GM23248 (cell line): ENCODE results near the gene ARSI.

ENCODE experiments used
- EZH2 ChIP-seq: fragments of 200-600 bp; sonication (generic); IDR thresholded peaks from 2 replicates; pipeline ENCODE4 v1.6.1; 2018; ENCODE audit warnings: antibody characterized with exemption, mild to moderate bottlenecking; ENCODE audit not compliant: insufficient read depth, poor library complexity, severe bottlenecking
- EZH2phosphoT487 ChIP-seq: fragments of 200-600 bp; sonication (generic); IDR thresholded peaks from 2 replicates; pipeline ENCODE4 v1.6.1; 2018; ENCODE audit warnings: antibody characterized with exemption, moderate library complexity, mild to moderate bottlenecking, low read depth; ENCODE audit not compliant: insufficient read depth

DNA sequence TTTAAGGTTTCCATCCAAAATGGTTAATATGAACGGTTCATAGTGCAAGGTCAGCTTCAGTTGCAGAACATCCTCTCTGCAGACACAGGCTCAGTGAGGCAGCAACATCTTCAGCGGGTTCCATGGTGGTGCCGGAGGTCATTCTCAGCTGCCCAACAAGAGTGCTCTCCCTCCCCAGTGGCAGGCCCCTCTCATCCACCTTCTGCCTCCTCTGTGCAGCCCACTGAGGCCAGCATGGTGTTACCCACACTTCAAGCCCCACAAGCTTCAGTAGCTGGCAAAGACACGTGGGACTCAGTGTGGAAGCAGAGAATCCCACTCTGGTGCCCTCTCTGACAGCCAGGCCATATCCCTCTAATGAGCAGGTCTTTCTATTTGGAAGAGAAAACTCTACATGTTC, 4.1 kb upstream of the ARSI start:
- TF ChIP-seq EZH2 (no peak), EZH2phosphoT487 (no peak)
